Endodermal cell (in vitro differentiated cells): ENCODE results near the gene CSF3. TPM values are rescaled to one million over a fixed set of nuclear protein-coding genes. Genes with fewer than 3 reads are reported as not detected.
A peak's percentile ranks its signal among the peaks of the same experiment; 100 is the strongest.

Experiments used
- DNase-seq: peaks from one replicate; pipeline ENCODE4 v3.0.0-alpha.2; 2017
- H3K27ac ChIP-seq: 2 replicates; pipeline ENCODE4 v1.5.1; 2013; ENCODE audit warnings: mild to moderate bottlenecking, low read depth, low read length, moderate library complexity
- H3K27me3 ChIP-seq: 2 replicates; pipeline ENCODE4 v1.6.1; 2013; ENCODE audit warnings: mild to moderate bottlenecking, low read length, moderate library complexity; ENCODE audit not compliant: insufficient read depth, control insufficient read depth, poor library complexity, severe bottlenecking
- H3K36me3 ChIP-seq: 2 replicates; pipeline ENCODE4 v1.7.0; 2013; ENCODE audit warnings: mild to moderate bottlenecking, low read length, moderate library complexity; ENCODE audit not compliant: control insufficient read depth, insufficient read depth
- H3K4me1 ChIP-seq: one replicate; pipeline ENCODE4 v1.7.0; 2013; ENCODE audit warnings: low read length; ENCODE audit not compliant: control insufficient read depth, insufficient read depth
- H3K4me3 ChIP-seq: 2 replicates; pipeline ENCODE4 v1.5.1; 2013; ENCODE audit warnings: mild to moderate bottlenecking, low read length, moderate library complexity
- H3K9ac ChIP-seq: 2 replicates; pipeline ENCODE4 v1.6.1; 2013; ENCODE audit warnings: mild to moderate bottlenecking, low read length, moderate library complexity; ENCODE audit not compliant: poor library complexity, severe bottlenecking; ENCODE audit errors: extremely low read depth
- H3K9me3 ChIP-seq: 2 replicates; pipeline ENCODE4 v1.6.1; 2013; ENCODE audit warnings: mild to moderate bottlenecking, low read length, moderate library complexity; ENCODE audit not compliant: control insufficient read depth
- H3K27ac Mint-ChIP-seq: 2 replicates; pipeline ENCODE4 v1.8.0; 2020; ENCODE audit warnings: mixed read lengths
- H3K27me3 Mint-ChIP-seq: 2 replicates; pipeline ENCODE4 v1.8.0; 2021; ENCODE audit warnings: mild to moderate bottlenecking, mixed read lengths; ENCODE audit not compliant: insufficient read depth
- H3K36me3 Mint-ChIP-seq: 2 replicates; pipeline ENCODE4 v1.8.0; 2020; ENCODE audit warnings: low read depth, mixed read lengths
- H3K4me1 Mint-ChIP-seq: 2 replicates; pipeline ENCODE4 v1.8.0; 2020; ENCODE audit warnings: mixed read lengths
- H3K4me3 Mint-ChIP-seq: 2 replicates; pipeline ENCODE4 v1.8.0; 2020; ENCODE audit warnings: mild to moderate bottlenecking, moderate library complexity, mixed read lengths
- H3K9me3 Mint-ChIP-seq: 2 replicates; pipeline ENCODE4 v1.8.0; 2020; ENCODE audit warnings: mild to moderate bottlenecking, mixed read lengths
- CTCF ChIP-seq: fragments of 200-600 bp; sonication (generic); conservative IDR thresholded peaks from 2 replicates; pipeline ENCODE4 v1.5.0; 2021; ENCODE audit warnings: antibody characterized with exemption, mild to moderate bottlenecking
- WGBS, 2 experiments: methylation state at CpG; one replicate each; pipeline versions ENCODE4 v1.1.5 to v1.1.7; 2013; ENCODE audit warnings: missing lambda C conversion rate in 2 of 2, mixed read lengths in 1 of 2; ENCODE audit not compliant: insufficient coverage in 1 of 2, insufficient read length in 1 of 2; 5-methylcytosine and 5-hydroxymethylcytosine counted together
- total RNA-seq, 2 donors: library from RNA; stranded (reverse); fragmentation: NEBNext Ultra II Directional in 1 of 2; extraction: Animal tissue kit (Norgen Biotek cat#: 25700) in 1 of 2; gene quantifications; 2 replicates in 1 of 2; 3 replicates in 1 of 2; pipeline ENCODE4 v1.2.1, GENCODE V29; 2021

Gene CSF3
- total RNA-seq, 2 donors from 2014 or later = not detected

GRCh38 chr17:40058186-40058784, 43.0 kb downstream of the CSF3 start:
- Mint-ChIP-seq H3K27ac (no peak overlapping the region), H3K4me3 (no peak overlapping the region), H3K36me3 (peaks cover 3% of the 10 kb centered on the region), H3K27me3 (peaks cover 32% of the 10 kb centered on the region), H3K9me3 (no peaks in the 10 kb centered on the region), H3K4me1 (peaks cover 18% of the 10 kb centered on the region)
- Histone ChIP-seq H3K27ac (no peak overlapping the region), H3K36me3 (no peaks in the 10 kb centered on the region), H3K27me3 (peaks cover 17% of the 10 kb centered on the region), H3K9ac (no peak overlapping the region), H3K4me3 (no peak overlapping the region), H3K4me1 (no peaks in the 10 kb centered on the region), H3K9me3 (no peaks in the 10 kb centered on the region)
- WGBS, 2 experiments = 90 to 95% methylated on average over 7 to 8 of the region's 8 CpGs
- peak; percentile 46 for DNase-seq
- no peak for TF ChIP-seq CTCF

- no peak overlapping the region for H3K27ac Mint-ChIP-seq
- Histone ChIP-seq H3K4me1 (no peaks in the 10 kb centered on the region), H3K9me3 (no peaks in the 10 kb centered on the region), H3K27me3 (peaks cover 17% of the 10 kb centered on the region), H3K9ac (no peak overlapping the region), H3K36me3 (no peaks in the 10 kb centered on the region), H3K27ac (no peak overlapping the region), H3K4me3 (no peak overlapping the region)
- H3K4me3 Mint-ChIP-seq = no peak overlapping the region
- peaks cover 20% of the 10 kb centered on the region for H3K4me1 Mint-ChIP-seq
- no peaks in the 10 kb centered on the region for H3K9me3 Mint-ChIP-seq
- no peak for TF ChIP-seq CTCF
- 93 to 100% methylated on average over 1 of the region's 1 CpG for WGBS, 2 experiments
- DNase-seq = peak; percentile 53
- H3K36me3 Mint-ChIP-seq = peaks cover 1% of the 10 kb centered on the region
- H3K27me3 Mint-ChIP-seq = peaks cover 33% of the 10 kb centered on the region
Observed at GRCh38 chr17:40058865-40059264, 43.6 kb downstream of the CSF3 start.

GRCh38 chr17:40059729-40060475, 44.7 kb downstream of the CSF3 start:
- Histone ChIP-seq H3K4me3 (no peak overlapping the region), H3K9ac (no peak overlapping the region), H3K27me3 (peaks cover 17% of the 10 kb centered on the region), H3K27ac (no peak overlapping the region), H3K9me3 (no peaks in the 10 kb centered on the region), H3K36me3 (no peaks in the 10 kb centered on the region), H3K4me1 (no peaks in the 10 kb centered on the region)
- peaks cover 42% of the 10 kb centered on the region for H3K27me3 Mint-ChIP-seq
- H3K4me3 Mint-ChIP-seq = no peak overlapping the region
- H3K27ac Mint-ChIP-seq = no peak overlapping the region
- DNase-seq = peak; percentile 41
- peaks cover 29% of the 10 kb centered on the region for H3K4me1 Mint-ChIP-seq
- H3K9me3 Mint-ChIP-seq = no peaks in the 10 kb centered on the region
- no peaks in the 10 kb centered on the region for H3K36me3 Mint-ChIP-seq
- TF ChIP-seq CTCF = no peak
- 83 to 94% methylated on average over 2 to 8 of the region's 8 CpGs for WGBS, 2 experiments
